GM19099 (cell line): ENCODE measurements around the gene KIF7.

ENCODE experiments used
- POLR2A ChIP-seq: IDR thresholded peaks from 3 replicates; pipeline ENCODE4 v1.6.1; 2011; ENCODE audit warnings: low read depth; ENCODE audit not compliant: insufficient read length; ENCODE audit errors: extremely low read depth

Gene KIF7

DNA sequence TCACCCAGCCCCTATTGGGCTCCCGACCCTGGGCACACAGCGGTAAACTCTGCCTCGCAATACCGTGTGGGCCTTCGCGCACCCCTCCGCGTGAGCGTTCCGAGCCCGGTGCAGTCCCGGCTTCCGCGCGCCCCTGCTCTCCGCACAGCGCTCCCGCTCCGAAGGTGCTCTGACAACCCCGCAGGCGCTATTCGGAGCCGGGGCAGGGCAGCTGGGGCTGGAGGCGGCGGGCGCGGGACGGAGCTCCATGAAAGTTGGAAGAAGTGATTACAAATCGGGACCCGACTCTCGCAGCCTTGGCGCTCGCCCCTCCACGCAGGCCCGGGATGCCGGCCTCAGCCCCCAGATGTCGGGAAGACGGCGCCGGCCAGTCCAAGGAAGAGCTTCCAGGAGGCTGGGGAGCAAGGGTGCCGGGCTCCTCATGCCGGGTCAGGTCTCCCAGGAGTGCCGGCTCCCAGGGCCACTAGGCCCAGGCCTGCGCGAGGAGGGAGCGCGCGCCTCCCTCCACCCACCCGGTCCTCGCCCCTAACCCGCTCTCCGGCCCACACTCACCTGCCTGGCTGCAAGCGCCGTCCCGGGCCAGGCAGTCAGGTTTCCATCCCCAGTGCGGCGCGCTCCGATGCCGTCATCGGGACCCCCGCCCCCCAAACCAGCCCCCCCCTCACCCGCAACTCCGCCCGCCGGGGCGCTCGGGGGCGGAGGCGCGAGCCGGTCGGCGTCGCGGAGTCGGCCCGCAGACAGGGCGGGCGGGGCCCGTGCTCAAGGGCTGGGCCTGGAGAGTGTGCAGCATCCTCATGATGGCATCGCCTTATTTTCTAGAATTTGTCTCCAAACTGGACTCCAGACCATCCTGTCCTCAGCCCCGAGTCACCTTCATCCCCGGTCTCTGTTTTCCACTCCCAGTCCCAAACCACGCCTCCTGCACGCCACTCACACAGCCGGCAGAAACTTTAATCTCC lies at the start of gene KIF7:
Gene KIF7, minus strand, starts transcription at position 621 of the 959 bp plus-strand sequence. CDS start 2,537 bp downstream, outside the sequence.
- no peak for TF ChIP-seq POLR2A

DNA sequence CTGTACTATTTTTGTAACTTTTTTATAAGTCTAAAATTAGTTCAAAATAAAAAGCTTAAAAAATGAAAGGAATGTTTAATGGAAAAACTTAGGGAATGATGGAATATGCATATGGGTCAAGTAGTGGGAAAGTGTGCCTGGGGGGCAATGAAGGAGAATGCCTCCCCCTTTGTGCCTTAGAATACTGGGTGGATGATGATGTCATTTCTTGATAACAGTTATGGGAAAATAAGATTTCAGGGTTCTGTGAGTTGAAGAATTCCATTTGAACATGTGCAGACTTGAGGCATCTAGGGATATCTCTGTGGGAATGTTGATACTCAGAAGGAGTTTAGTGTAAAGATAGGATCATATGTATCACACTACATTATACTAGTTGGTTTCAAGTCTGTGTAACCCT lies 49.1 kb upstream of the KIF7 start:
- no peak for TF ChIP-seq POLR2A

DNA sequence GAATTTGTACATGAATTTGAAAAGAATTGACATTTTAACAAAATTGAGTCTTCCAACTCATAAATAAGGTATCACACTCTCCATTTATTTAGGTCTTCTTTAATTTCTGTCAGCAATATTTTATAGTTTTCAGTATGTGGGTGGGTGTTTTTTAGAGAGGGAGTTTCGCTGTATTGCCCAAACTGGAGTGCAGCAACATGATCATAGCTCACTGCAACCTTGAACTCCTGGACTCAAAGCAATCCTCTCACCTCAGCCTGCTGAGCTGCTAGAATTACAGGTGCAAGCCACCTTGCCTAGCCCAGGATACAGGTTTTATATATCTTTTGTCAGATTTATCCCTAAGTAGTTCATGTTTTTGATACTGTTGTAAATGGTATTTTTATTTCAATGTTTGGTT lies 39.9 kb upstream of the KIF7 start:
- no peak for TF ChIP-seq POLR2A

DNA sequence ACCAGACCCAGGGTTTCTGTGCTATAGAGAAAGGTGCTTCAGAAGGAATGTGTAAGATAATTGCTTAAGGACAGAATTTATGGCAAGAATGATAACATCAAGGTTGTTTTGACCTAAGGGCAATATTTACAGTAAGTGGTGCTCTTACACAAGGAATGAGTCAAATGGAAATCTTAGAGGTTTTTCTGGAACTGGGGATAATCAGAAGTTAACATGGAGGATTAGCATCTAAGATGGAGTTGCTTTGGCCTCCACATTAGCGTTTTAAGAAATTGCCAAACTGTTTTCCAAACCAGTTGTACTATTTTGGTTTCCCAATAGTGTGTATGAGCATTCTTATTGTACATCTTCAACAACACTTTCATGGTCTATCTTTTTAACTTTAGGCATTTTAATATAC lies 38.4 kb upstream of the KIF7 start:
- TF ChIP-seq POLR2A = no peak

DNA sequence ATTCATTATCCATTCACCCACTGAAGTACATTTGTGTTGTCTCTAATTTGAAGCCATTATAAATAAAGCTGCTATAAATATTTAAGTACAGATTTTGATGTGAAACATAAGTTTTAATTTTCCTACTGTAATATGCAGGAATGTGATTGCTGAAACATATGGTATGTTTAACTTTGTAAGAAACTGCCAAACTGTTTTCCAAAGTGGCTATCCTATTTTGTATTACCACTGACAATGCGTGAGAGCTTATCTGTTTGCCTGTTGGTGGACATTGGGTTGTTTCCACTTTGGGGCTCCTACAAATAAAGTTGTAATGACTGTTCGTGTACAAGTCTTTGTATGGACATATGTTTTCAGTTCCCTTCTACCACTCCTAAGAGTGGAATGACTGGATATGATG lies 37.8 kb upstream of the KIF7 start:
- no peak for TF ChIP-seq POLR2A

DNA sequence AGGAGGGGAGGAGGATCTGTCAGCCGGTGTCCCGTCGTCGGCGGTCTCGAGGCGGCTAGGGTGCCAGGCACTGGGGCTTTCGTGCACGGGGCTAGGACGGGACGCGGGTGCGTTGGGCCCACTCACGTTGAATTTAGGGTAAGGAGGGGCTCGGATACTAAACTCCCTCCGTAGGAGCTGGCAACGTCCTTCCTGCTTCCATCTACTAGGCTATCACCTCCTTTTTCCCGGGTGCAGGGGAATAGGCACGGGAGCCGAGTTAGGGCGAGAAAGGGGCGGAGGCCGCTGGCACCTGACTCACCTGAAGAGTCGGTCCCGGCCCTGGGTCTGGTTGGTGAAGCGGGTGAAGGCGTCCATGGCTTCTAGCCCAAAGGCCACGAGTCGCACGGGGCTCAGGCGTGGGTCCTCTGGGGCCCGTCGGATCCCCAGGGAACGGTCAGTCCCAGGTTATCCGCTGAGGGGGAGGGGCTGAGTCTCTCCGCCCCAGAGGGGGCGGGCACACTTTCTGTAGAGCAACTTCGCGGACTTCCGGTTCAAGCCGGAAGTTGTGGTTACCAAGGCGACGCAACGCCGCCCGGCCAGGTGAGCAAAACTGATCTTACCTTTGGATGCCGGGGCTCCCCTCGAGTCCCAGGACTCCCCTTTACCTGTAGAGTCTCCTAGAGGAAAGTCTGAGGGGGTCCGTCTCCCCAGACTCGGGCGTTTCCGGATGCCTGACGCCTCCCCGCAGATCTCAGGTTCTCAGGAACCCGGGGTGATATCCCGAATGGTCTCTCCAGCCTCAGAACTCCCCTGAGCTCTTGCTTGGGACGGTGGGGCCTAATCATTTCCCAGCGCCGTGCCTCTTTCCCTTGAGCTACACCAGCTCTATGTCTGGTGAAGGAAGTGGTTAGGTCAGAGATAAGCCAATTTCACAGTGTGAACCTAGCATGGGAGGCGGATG lies 35.3 kb upstream of the KIF7 start, which contains the start of the genes PEX11A and WDR93:
Gene PEX11A, minus strand, starts transcription at position 479 of the 943 bp plus-strand sequence. Its CDS starts 122 bp downstream, at position 357.
Gene WDR93, plus strand, starts transcription at position 536 of the 943 bp plus-strand sequence. CDS start 10,936 bp downstream, outside the sequence.
- TF ChIP-seq POLR2A = no peak

DNA sequence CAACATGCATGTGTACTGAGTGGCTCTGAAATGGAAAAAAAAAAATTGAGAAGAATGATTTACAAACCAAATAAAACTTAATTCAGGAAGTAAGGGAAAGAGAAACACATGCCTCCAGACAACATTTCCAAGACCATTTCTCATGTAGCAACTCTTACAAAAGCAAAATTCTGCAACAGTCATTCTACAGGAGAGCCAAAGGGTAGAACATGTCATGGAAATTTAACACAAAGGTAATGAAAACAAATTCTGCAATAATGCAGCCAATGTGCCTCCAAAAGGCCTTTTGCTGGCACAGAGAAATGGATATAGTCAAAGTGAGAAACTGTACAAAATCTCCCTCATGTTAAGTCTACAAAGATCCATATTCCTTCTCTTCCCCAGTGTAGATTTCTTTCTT lies 31.3 kb upstream of the KIF7 start:
- TF ChIP-seq POLR2A = no peak

DNA sequence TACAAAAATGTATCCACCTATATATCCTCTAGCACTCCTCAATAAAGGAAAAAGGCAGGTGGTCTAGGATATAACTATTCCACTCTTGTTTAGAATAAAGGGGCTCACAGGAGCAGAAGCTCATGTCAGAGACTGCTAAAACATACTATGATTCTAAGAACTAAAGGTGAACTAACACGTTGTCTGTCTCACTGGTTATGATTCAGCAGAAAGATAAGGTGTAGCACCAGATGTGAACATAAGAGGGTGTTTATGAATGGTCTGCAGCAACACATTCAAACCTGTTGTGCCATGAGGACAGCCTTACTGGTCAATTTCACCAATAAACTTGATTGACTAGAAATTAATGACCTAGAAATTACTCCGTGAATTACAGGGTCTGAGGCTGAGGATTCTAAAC lies 30.7 kb upstream of the KIF7 start:
- no peak for TF ChIP-seq POLR2A

GRCh38 chr15:89681146-89681545 lies 25.9 kb upstream of the KIF7 start:
- TF ChIP-seq POLR2A = no peak

DNA sequence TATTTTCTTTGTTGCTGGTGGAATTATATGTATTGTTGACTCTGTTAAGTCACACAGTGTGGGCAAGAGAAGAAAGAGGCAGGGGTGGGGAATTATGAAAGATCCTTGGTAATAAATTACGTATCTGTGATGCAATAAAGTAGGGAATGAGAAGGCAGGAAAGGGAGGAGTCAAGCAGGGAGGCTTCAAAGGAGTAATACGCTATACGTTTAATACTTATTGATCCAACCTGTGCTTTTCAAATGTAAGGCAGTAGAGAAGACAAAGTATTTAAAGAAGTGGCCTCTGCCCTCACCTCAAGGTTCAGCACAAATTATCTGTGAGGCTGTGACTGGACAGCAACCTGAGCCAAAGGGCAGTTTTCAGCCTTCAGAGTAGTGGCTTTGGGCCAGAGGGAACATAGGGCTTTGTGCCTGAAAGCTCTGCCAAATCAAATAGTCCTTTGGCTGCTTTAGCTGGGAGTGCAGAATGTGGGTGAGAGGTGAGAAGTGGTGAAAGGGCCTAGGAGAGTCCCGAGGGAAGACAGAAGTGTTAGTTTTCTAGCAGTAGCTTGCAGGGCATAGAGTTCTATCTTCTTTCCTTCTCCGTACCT lies 25.1 kb upstream of the KIF7 start:
- no peak for TF ChIP-seq POLR2A

DNA sequence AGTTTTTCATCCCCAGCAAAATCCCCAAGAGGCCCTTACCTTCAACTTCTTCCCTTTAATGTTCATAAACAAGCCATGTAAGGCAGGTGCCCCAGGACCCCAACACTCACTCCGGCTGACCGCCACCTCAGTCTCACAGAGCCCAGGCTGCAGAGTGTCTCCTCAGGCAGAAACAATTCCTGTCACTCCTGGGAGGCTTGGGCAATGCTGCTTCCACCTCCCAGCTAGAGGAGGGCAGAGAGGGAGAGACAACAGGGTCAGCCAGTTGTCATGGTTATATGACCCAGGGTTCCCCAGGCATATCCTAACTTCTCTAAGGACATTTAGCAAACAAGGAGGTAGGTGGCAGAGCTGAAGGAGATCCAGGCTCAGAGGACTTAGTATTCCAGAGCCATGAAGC lies 23.9 kb upstream of the KIF7 start, which contains the start of gene PLIN1:
Gene PLIN1, minus strand, starts transcription at position 156 of the 400 bp plus-strand sequence. CDS start 1,878 bp downstream, outside the sequence.
- no peak for TF ChIP-seq POLR2A

DNA sequence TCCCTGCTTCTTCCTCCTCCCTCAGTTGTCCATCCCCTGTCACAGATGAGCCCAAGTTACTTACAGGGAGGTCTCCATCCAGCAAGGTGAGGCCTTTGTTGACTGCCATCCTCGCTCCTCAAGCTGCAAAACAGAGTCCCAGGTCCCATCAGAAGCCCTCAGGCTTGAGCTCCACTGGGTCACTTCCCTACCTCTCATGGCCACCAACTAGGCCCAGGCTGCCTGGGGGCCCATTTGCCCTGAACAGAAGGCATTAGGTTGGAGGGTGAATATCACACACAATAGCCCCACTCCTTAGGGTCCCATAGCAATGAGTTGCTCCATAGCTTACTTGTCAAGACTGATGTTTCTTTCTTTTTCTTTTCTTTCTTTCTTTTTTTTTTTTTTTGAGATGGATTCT lies 22.1 kb upstream of the KIF7 start:
- no peak for TF ChIP-seq POLR2A

- TF ChIP-seq POLR2A = no peak
Observed at GRCh38 chr15:89675606-89676005, 20.3 kb upstream of the KIF7 start.

- no peak for TF ChIP-seq POLR2A
Observed at GRCh38 chr15:89674526-89674925, 19.3 kb upstream of the KIF7 start.

GRCh38 chr15:89673165-89673512 lies 17.9 kb upstream of the KIF7 start:
- no peak for TF ChIP-seq POLR2A
